Measurements from ENCODE around the gene RCAN2. TPM values are rescaled to one million over a fixed set of nuclear protein-coding genes. Genes with fewer than 3 reads are reported as not detected.
A peak's percentile ranks its signal among the peaks of the same experiment; 100 is the strongest.

The RCAN2 gene
- total RNA-seq, 1 donor from 2014 or later, result 11.7 TPM

GRCh38 chr6:46216879-46217278, 274.4 kb downstream of the RCAN2 start:
- no peak overlapping the region for H3K27ac ChIP-seq
- ATAC-seq (peak; percentile 10), DNase-seq (no peak)
- no peaks in the 10 kb centered on the region for H3K36me3 ChIP-seq
- H3K9me3 ChIP-seq, result no peaks in the 10 kb centered on the region
- no peak overlapping the region for H3K4me3 ChIP-seq
- H3K27me3 ChIP-seq, result no peaks in the 10 kb centered on the region
- intact Hi-C loops (cut with DNase I), result no loop called here
- no peaks in the 10 kb centered on the region for H3K4me1 ChIP-seq
- no peak for TF ChIP-seq CTCF (IDR thresholded peaks at IDR 0.05)

- no peak for DNase-seq
- H3K36me3 ChIP-seq, result no peaks in the 10 kb centered on the region
- no peak overlapping the region for H3K4me3 ChIP-seq
- intact Hi-C loops (cut with DNase I), result no loop called here
- no peak overlapping the region for H3K27ac ChIP-seq
- no peaks in the 10 kb centered on the region for H3K9me3 ChIP-seq
- H3K4me1 ChIP-seq, result no peaks in the 10 kb centered on the region
- TF ChIP-seq CTCF (IDR thresholded peaks at IDR 0.05), result no peak
- no peaks in the 10 kb centered on the region for H3K27me3 ChIP-seq
- ATAC-seq, result peak; percentile 60
These were observed 275.5 kb downstream of the RCAN2 start for GRCh38 chr6:46215777-46216176.

GRCh38 chr6:46215213-46215612, 276.0 kb downstream of the RCAN2 start:
- no peaks in the 10 kb centered on the region for H3K9me3 ChIP-seq
- DNase-seq (no peak), ATAC-seq (no peak)
- no peak overlapping the region for H3K27ac ChIP-seq
- no peaks in the 10 kb centered on the region for H3K36me3 ChIP-seq
- no peaks in the 10 kb centered on the region for H3K4me1 ChIP-seq
- H3K4me3 ChIP-seq, result no peak overlapping the region
- intact Hi-C loops (cut with DNase I), result no loop called here
- H3K27me3 ChIP-seq, result no peaks in the 10 kb centered on the region
- no peak for TF ChIP-seq CTCF (IDR thresholded peaks at IDR 0.05)

- Histone ChIP-seq H3K36me3 (no peaks in the 10 kb centered on the region), H3K27me3 (no peaks in the 10 kb centered on the region), H3K4me1 (no peaks in the 10 kb centered on the region), H3K9me3 (no peaks in the 10 kb centered on the region), H3K27ac (no peak overlapping the region), H3K4me3 (no peak overlapping the region)
- ATAC-seq, result no peak
- no peak for DNase-seq
- TF ChIP-seq CTCF (IDR thresholded peaks at IDR 0.05), result no peak
- intact Hi-C loops (cut with DNase I), result no loop called here
These were observed 279.3 kb downstream of the RCAN2 start for GRCh38 chr6:46211917-46212316.

GRCh38 chr6:46210294-46210693, 281.0 kb downstream of the RCAN2 start:
- H3K4me1 ChIP-seq, result no peaks in the 10 kb centered on the region
- no peaks in the 10 kb centered on the region for H3K27me3 ChIP-seq
- no peak for TF ChIP-seq CTCF (IDR thresholded peaks at IDR 0.05)
- no peak overlapping the region for H3K27ac ChIP-seq
- DNase-seq (no peak), ATAC-seq (no peak)
- intact Hi-C loops (cut with DNase I), result no loop called here
- no peak overlapping the region for H3K4me3 ChIP-seq
- H3K36me3 ChIP-seq, result no peaks in the 10 kb centered on the region
- no peaks in the 10 kb centered on the region for H3K9me3 ChIP-seq

GRCh38 chr6:46208303-46208702, 282.9 kb downstream of the RCAN2 start:
- Histone ChIP-seq H3K36me3 (no peaks in the 10 kb centered on the region), H3K27me3 (no peaks in the 10 kb centered on the region), H3K27ac (no peak overlapping the region), H3K4me1 (no peaks in the 10 kb centered on the region), H3K9me3 (no peaks in the 10 kb centered on the region), H3K4me3 (no peak overlapping the region)
- DNase-seq, result no peak
- no peak for TF ChIP-seq CTCF (IDR thresholded peaks at IDR 0.05)
- intact Hi-C loops (cut with DNase I), result no loop called here
- ATAC-seq, result no peak

Data from upper lobe of right lung (tissue), 1 donor.